RPMI8226 (cell line): Measurements from ENCODE around the gene KDM2A.

ENCODE experiments used
- DNase-seq: peaks from one replicate; pipeline ENCODE4 v3.0.0-alpha.2; 2015

KDM2A gene

DNA sequence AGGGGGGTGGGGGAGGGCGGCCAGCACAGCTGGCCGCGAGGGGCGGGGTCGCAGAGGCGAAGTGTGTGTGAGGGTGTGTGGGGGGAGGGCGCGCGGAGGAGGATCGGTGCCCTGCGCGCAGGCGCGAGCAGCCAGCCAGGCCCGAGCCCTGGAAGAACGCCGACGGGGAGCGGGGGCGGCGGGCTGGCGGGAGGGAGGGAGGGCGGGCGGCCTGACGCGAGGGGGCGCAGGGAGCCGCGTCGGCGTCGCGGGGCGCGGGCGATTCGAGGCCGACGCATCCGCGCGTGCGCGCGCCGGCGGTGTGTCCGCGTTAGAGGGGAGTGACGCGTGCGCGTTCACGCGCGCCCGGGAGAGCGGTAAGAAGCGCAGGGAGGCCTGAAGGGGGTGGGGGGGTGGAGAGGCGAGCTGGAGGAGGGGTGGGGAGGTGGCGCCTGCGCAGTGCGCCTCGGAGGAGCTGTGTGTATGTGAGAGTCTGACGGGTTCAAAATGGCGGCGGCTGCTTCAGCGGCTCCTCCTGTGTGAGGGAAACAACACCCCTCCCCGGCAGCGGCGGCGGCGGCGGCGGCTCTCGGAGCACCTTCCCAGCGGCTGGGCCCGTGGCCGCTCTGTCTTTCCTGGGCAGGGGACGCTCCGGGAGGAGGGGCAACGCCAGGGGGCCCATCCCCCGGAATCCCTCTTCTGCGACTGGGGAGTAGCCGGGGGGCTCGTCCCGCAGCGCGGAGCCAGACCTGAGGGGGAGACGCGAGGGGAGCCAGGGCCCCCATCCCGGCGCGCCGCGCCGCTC lies at the start of gene KDM2A:
TSS of gene KDM2A (plus strand) at position 463 of the 784 bp plus-strand sequence. CDS start 2,054 bp downstream, outside the sequence.
- DNase-seq, result peak; percentile 98

DNA sequence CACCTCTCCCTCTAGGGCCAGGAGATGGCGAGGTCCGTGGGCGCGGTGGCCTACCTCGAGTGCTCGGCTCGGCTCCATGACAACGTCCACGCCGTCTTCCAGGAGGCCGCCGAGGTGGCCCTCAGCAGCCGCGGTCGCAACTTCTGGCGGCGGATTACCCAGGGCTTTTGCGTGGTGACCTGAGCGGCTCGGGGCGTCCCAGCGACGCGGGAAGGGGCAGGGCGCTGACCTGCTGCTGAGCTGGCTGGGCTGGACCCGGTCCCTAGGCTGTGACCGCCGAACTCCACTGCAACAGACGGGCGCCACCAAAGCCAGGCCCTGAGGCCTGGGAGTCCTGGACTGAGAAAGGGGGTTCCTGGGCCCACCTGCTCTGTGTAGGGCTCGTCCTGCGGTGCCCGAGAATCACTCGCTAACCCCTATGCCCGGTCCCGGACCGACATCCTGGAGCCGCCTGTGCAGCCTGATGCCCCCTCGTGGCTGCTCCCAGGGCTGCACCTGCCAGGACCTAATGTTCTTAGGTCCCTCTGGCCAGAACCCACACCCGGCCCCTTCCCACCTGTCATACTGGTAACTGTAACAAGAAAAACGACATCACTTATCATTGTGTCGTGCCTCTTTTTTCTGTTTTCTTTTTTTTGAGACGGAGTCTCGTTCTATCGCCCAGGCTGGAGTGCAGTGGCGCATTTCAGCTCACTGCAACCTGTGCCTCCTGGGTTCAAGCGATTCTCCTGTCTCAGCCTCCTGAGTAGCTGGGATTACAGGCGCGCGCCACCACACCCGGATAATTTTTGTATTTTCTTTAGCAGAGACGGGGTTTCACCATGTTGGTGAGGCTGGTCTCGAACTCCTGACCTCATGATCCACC lies 47.4 kb upstream of the KDM2A start:
- DNase-seq, result peak; percentile 80

DNA sequence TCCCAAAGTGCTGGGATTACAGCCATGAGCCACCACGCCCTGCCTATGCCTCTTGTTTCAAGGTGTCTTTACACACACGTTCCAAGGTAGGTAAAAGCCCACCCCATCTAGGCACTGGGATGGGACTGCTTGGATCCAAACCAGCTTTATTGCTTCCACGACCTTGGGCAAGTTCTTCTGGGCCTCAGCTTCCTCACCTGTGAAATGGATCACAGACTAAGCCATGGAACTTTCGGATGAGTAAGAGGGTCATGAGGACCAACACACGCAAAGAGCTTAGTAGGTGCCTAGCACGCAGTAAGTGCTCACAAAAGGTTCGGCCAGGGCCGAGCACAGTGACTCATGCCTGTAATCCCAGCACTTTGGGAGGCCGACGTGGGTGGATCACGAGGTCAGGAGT lies 46.8 kb upstream of the KDM2A start:
- no peak for DNase-seq

DNA sequence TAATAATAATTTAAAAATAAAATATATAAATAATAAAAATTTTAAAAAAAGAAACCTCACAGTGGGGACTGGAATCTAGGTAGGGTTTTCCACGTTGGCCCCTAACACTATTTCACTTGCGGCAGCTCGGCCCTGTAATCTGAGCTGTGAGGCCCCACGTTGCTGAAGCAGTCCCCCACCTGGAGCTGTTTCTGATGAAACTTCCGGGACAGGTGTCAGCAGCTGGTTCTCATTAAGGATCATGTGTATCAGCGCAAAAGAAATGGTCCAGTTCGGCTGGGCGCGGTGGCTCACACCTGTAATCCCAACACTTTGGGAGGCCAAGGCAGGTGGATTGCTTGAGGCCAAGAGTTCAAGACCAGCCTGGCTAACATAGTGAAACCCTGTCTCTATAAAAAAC lies 45.2 kb upstream of the KDM2A start:
- DNase-seq, result no peak

DNA sequence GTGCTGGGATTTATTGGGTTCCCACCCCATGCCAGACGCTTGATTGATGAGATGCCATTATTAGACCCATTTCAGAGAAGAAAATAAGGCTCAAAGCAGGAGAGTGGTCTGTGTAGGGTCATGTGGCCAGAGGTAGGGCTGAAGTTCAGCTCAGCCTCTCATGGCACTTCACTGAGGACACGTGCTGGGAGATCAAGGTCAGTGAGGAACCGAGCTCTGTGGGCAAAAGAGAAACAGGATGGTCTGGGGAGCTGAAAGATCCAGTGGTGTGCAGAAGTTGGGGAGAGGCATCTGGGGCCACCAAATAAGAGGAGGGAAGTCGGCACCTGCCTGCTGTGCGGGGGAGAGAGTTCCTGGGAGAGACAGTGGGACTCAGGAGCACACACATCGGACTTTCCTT lies 42.9 kb upstream of the KDM2A start:
- DNase-seq, result peak; percentile 18

DNA sequence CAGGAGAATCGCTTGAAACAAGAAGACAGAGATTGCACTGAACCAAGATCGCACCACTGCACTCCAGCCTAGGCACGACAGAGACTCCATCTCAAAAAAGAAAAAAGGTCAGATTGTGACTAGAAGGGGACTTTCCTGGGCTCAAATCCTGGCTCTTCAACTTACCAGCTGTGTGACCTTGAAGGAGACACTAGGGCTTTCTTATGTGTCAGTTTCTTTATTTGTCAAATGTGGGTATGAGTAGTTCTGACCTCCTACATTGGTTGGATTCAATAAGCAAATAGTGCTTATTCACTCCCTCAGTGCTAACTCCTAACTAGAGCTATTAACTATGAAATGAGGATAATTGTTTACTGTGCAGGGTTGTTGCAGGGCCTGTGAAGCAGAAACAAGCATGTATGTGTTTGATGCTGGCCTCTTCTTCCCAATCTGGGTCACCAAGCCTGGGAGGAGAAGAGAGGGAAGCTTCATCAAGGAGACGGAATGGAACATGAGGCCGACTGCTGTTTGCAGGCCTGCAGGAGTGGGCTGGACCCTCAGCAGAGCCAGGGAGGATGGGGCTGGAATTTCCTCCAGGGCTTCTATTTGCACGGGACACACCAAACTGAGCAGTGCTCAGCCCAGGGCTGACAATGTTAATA lies 39.9 kb upstream of the KDM2A start:
- DNase-seq, result no peak

DNA sequence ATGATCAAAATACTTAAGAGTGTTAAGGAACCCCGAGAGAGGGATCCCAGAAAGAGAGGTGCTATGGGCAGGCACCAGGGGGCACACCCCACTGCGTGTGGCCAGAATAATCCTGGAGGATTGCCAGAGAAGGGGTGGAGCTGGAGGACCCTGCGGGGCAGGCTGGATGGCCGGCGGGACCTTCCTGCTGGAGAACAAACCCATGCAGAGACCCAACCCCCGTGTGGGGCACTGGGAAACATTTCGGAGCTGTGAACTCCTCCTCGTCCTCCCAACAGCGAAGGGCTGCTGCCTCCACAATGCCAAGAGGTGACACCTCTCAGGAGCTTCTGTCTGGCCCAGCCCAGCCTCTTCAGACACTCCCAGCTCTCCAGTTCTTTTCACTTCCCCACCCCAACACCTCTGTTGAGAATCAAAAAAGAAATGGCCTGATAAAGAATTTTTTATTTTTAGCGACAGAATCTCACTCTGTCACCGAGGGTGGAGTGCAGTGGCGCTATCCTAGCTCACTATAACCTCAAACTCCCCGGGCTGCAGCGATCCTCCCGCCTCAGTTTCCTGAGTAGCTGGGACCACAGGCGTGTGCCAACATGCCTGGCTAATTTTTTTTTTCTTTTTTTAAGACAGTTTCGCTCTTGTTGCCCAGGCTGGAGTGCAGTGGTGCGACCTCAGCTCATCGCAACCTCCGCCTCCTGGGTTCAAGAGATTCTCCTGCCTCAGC lies 36.8 kb upstream of the KDM2A start:
- DNase-seq, result peak; percentile 67

DNA sequence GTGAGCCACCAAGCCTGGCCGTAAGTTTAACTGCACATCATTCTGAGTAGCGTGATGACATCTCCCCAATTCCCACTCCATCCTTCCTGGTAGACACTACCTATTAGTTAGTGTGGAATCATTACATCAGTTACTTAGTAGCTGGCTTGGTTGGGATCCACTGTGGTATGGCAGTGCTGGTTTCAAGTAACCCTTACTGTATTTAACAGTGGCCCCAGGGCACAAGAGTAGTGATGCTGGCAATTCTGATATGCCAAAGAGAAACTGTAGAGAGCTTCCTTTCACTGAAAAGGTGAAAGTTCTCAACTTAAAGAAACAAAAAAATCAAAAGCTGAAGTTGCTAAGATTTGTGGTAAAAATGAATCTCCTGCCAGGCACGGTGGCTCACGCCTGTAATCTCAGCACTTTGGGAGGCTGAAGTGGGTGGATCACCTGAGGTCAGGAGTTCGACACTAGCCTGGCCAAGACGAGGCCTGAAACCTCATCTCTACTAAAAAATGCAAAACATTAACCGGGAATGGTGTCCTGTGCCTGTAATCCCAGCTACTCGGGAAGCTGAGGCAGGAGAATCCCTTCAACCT lies 35.2 kb upstream of the KDM2A start:
- DNase-seq, result no peak

DNA sequence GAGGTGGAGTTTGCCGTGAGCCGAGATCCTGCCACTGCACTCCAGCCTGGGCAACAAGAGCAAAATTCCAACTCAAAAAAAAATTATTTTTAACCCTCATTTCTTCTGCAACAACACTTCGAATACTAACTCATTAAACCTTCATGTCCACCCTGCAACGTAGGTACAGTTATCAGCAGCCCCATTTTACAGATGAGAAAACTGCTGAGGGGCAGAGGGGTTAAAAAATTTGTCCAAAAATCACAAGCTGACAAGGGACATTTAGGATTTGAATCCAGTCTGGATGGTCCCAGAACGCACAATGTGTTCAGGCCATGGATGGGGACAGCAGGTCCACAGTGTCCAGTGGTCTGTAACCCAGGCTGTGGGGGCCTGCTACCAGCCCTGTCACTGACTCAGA lies 33.4 kb upstream of the KDM2A start:
- DNase-seq, result no peak

DNA sequence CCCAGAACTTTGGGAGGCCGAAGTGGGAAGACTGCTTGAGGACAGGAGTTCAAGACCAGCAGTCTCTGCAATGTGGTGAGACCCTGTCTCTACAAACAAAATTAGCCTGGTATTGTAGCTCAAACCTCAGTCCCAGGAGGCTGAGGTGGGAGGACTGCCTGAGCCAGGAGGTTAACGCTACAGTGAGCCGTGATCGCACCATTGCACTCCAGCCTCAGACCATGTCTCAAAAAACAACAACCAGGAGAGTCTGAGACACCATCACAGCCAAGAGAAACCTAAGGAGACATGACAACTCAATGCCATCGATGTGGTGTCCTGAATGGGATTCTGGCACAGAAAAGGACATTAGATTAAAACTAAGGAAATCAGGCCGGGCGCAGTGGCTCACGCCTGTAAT lies 28.3 kb upstream of the KDM2A start:
- no peak for DNase-seq

DNA sequence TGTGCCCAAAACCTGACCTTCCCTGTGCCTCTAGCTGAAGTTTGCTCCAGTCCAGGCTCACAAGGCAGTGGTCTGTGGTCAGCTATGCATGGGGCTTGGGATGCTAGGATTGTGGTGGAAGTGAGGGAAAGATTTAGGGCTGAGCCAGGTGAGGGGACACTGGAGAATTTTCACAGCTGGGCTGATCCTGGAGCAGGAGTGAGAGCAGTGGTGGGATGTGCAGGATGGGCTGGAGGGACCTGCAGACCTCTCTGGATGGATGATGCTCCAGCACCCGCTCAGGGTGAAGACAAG lies 23.9 kb upstream of the KDM2A start:
- no peak for DNase-seq

DNA sequence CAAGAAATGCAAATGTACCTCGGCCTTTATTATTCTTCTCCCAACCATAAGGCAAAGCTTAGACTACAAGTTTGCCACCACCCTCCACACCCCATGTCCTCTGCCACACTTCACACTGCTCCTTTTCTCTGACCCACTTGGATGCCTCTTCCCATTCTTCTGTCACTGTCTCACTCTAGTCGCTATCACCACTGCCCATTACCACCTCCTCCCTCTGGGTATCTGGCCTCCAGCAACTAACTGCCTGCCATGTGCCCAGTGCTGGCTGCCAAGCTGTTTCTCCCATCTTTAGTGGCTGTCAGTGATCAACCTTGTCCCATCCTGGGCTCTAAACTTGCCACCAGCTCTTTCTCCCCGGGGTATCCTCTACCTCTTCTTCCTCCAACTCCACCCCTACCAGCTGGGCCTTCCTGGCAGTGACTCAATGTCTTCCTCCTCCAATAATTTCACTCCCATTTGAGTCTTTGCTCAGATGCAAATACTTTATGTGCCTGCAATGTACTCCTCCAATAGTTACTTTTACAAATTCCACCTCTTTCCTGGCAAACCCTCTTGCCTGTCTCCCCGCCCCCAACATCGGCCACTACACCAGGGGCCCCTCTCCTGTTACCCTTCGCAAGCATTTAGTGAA lies 20.1 kb upstream of the KDM2A start:
- no peak for DNase-seq

DNA sequence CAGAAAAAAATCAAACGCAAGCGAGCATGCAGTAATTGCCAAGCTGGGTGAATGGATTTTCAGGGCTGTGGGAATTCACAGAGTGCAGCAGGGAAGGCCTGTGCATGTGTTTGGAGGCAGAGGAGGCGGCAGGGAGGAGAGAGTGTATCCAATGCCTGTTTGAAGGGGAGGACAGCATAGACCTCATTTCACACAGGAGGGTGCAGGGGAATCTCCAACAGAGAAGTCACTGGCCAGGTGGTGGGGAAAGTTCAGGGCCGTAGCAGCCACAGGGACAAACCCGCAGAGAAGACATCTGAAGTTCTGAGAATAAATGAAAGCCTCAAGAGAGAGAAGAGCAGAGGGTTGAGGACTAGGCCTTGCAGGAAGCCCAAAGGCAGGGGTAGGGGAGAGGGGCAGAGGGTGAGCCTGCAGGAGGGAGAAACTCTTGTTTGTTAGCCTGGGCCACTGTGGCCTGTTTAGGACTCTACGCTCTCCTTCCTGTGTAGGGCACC lies 19.2 kb upstream of the KDM2A start:
- DNase-seq, result no peak

DNA sequence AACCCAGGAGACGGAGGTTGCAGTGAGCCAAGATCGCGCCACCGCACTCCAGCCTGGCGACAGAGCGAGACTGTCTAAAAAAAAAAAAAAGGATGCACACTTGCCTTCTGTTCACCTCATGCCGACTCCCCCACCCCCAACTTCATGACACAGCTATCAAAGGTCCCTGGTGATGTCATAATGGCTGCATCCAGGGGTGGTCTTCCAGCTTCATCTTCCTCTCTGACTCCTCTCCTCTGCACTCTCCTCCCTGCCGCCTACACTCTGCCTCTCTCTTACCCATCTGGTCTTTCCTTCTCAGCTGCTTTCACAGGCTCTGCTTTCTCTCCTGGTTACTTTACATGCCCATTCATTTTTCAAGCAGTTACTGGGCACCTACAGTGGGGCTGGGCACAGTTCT lies 16.4 kb upstream of the KDM2A start:
- no peak for DNase-seq

DNA sequence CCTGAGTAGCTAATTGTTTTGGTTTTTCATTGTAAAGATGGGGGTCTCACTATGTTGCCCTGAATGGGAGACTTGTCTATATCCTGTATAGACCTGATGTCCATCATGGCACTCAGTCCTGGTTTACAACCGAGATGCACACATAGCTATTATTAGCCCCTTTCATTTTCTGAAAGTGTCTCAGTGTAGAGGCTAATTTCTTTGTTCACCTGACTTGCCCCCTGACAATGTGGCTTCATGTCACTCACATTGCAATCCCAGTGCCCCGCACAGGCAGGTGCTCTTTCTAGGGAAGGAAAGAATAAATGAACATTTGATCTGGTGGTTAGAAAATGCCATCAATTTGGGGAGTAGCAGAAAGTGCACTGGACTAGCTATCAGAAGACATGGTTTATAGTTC lies 13.1 kb upstream of the KDM2A start:
- no peak for DNase-seq

DNA sequence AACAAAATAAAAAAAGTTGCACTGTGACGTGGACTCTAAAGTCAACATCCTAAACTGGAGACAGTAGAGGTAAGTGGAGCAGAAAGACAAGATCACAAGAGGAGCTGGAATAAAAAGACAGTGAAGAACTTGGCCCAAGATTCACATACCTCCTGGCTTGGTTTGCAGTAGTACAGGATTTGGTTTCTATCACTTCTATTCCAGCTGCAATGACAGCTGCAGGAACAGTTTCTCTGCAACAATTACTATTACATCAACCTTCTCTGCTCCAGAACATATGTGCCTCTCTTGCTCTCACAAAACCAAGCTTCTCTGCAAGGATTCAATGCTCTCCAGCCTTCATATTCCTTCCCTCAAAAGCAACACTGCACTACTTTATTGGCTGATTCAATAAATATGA lies 7.8 kb upstream of the KDM2A start:
- DNase-seq, result no peak

DNA sequence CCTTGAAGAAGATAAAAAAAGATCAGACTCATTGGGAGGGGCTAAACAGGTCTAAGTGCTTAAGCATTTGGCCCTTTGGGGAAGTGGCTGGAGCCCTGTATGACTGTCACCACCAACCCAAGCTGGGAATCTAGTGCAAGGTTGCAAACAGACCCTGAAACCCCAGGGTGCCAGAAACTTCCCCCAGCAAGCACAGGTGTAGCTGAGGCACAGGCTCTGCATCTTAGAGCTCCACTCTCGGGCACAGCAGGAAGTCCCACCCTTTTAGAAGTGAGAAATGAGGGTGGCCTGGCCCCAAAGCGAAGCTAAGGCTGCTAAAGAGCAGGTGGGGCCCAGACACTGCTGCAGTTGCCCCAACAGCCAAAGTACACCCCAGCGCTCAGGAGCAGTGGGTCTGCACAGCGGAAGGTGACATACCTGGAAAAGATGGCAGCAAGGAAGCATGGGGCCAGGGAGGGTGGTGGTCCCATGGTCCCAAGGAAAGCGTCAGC lies 5.8 kb upstream of the KDM2A start:
- DNase-seq, result peak; percentile 74

DNA sequence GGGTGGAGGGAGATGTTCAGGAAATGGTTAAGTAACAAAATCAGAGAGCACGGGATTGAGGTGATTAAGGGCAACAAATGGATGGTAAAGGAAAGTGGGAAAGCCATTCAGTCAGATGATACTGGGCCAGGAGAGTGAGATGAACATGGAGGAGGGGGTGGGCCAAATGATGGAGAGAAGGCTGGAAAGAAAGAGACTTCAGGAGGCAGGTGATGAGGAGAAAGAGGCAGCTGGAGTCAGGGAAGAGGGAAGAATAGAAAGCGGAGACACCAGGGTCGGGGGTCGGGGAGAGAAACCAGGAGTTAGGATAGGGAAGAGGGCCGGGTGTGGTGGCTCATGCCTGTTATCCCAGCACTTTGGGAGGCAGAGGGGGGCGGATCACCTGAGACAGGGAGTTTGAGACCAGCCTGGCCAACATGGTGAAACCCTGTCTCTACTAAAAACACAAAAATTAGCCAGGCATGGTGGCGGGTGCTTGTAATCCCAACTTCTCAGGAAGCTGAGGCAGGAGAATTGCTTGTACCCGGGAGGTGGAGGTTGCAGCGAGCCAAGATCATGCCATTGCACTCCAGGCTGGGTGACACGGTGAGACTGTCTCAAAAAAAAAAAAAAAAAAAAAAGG lies 4.7 kb upstream of the KDM2A start:
- DNase-seq, result no peak

DNA sequence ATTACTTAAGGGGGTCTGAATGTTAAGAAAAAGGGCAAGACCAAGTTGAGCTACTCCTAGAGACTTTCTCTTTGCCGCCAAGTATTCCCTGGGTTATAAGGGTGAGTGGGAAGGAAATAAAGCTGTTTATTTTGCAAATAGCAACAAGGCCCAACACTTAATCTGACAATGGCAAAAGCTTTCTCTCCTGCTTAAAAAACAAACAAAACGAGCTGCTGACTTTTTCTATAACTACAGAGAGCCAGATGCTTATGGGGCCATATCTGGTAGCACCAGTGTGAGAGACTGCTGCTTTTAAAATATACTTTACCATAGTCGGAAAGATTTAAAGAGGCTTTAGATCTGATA lies 2.3 kb upstream of the KDM2A start:
- no peak for DNase-seq

DNA sequence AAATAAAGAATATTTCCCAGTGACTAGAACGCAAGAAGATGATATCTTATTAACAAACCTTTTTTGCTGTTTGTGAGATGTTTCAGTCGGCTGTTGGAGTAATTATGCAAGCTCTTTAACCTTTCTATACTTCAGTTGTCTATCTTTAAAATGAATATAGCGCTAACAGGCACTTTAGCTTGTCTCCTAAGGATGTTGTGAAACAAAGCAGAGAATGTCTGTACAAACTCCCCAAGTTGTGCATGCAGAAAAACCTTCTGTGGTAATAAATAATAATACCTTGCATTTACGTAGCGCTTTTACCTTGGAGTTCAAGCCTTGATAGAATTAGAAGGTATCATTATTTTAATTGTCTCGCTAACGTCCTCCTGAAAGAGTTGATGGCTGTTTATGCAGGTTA lies 1.9 kb upstream of the KDM2A start:
- DNase-seq, result no peak

DNA sequence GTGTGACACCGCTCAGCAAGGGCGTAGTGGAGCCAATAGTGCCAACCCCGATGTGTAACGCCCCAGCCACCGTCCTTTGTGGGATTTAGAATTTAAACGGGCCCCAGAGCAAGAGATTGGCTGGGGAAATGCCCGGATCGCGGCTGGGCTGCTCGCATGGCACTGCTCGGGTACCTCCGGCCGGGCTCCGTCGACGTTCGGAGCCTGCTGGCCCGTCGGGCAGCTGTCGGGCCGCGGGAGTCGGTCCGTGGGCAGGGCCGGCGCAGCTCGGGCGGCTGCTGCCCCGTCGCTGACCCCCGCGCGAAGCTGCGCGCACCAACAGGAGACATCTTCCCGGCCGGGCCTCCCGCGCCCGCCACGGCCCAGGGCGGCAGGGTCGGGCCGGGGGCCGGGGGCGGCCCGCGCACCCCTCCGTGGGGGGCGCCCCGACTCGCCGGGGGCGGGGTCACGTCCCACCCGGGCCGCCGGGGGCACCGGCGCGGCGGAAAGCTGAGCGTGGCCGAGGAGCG lies 1.3 kb upstream of the KDM2A start:
- DNase-seq, result no peak
